Measurements from ENCODE around the gene PARVA. TPM values are rescaled to one million over a fixed set of nuclear protein-coding genes. Genes with fewer than 3 reads are reported as not detected.

PARVA gene
- total RNA-seq, 1 experiment from 2014 or later: 13.9 TPM

GRCh38 chr11:12376259-12377081 is 901 bp upstream of the PARVA start:
- DNase-seq (ENCODE audit: low spot score): peak; percentile 21

- peak; percentile 94 for DNase-seq (ENCODE audit: low spot score)
These were observed 638 bp downstream of the PARVA start for GRCh38 chr11:12377824-12378593.

- DNase-seq (ENCODE audit: low spot score): no peak
These were observed 3.4 kb downstream of the PARVA start for GRCh38 chr11:12380565-12381325.

GRCh38 chr11:12381875-12382274 is 4.5 kb downstream of the PARVA start:
- no peak for DNase-seq (ENCODE audit: low spot score)

- no peak for DNase-seq (ENCODE audit: low spot score)
These were observed 5.1 kb downstream of the PARVA start for GRCh38 chr11:12382451-12382850.

GRCh38 chr11:12386309-12386708 is 8.9 kb downstream of the PARVA start:
- DNase-seq (ENCODE audit: low spot score): no peak

GRCh38 chr11:12386745-12387144 is 9.4 kb downstream of the PARVA start:
- no peak for DNase-seq (ENCODE audit: low spot score)

GRCh38 chr11:12388173-12388572 is 10.8 kb downstream of the PARVA start:
- no peak for DNase-seq (ENCODE audit: low spot score)

GRCh38 chr11:12388939-12389670 is 11.7 kb downstream of the PARVA start:
- DNase-seq (ENCODE audit: low spot score): no peak

GRCh38 chr11:12389676-12390657 is 12.6 kb downstream of the PARVA start:
- no peak for DNase-seq (ENCODE audit: low spot score)

- DNase-seq (ENCODE audit: low spot score): no peak
These were observed 13.3 kb downstream of the PARVA start for GRCh38 chr11:12390687-12391110.

- DNase-seq (ENCODE audit: low spot score): no peak
These were observed 15.3 kb downstream of the PARVA start for GRCh38 chr11:12392672-12393071.

GRCh38 chr11:12393691-12394090 is 16.3 kb downstream of the PARVA start:
- DNase-seq (ENCODE audit: low spot score): no peak

- no peak for DNase-seq (ENCODE audit: low spot score)
These were observed 17.2 kb downstream of the PARVA start for GRCh38 chr11:12394601-12395000.

- DNase-seq (ENCODE audit: low spot score): no peak
These were observed 18.0 kb downstream of the PARVA start for GRCh38 chr11:12395333-12395732.

GRCh38 chr11:12397931-12398334 is 20.6 kb downstream of the PARVA start:
- DNase-seq (ENCODE audit: low spot score): no peak

- DNase-seq (ENCODE audit: low spot score): no peak
These were observed 22.0 kb downstream of the PARVA start for GRCh38 chr11:12399355-12399754.

- DNase-seq (ENCODE audit: low spot score): no peak
These were observed 24.7 kb downstream of the PARVA start for GRCh38 chr11:12402025-12402424.

- no peak for DNase-seq (ENCODE audit: low spot score)
These were observed 25.3 kb downstream of the PARVA start for GRCh38 chr11:12402691-12403120.
